Transverse colon (tissue), 4 donors: ENCODE results near the gene CRISPLD2. TPM values are rescaled to one million over a fixed set of nuclear protein-coding genes. Genes with fewer than 3 reads are reported as not detected.
"Not testable (repeated sequence)": the region's sequence is repeated elsewhere in the genome, so short reads cannot be mapped to it uniquely, and the experiment has no call there.

Experiments
- DNase-seq: peaks from one replicate; pipeline ENCODE4 v3.0.0-alpha.2; 2019
- H3K27ac ChIP-seq, 4 donors: fragments of 200-600 bp; sonication (generic); 2 replicates each; pipeline ENCODE4 v1.5.1; 2016 to 2018; ENCODE audit warnings: inconsistent platforms in 4 of 4
- H3K27me3 ChIP-seq: fragments of 200-600 bp; sonication (generic); 2 replicates; pipeline ENCODE4 v1.5.1; 2017; ENCODE audit warnings: inconsistent platforms
- H3K36me3 ChIP-seq, 4 donors: fragments of 200-600 bp; sonication (generic); 2 replicates each; pipeline ENCODE4 v1.5.1; 2017 to 2019; ENCODE audit warnings: inconsistent platforms in 4 of 4
- H3K4me1 ChIP-seq, 4 donors: fragments of 200-600 bp; sonication (generic); 2 replicates each; pipeline ENCODE4 v1.5.1; 2017 to 2020; ENCODE audit warnings: inconsistent platforms in 4 of 4
- H3K4me3 ChIP-seq, 4 donors: fragments of 200-600 bp; sonication (generic); 1 replicate in 1 of 4; 2 replicates in 3 of 4; pipeline versions ENCODE4 v1.5.1 to v1.6.1; 2017 to 2019; ENCODE audit warnings: inconsistent platforms in 4 of 4
- H3K9me3 ChIP-seq, 2 donors: fragments of 200-600 bp; sonication (generic); 2 replicates each; pipeline ENCODE4 v1.5.1; 2017 to 2019; ENCODE audit warnings: inconsistent platforms in 2 of 2
- EP300 ChIP-seq: sonication (generic); formaldehyde crosslinking; IDR thresholded peaks from one replicate; pipeline ENCODE4 v1.6.1; 2017; ENCODE audit warnings: antibody characterized with exemption, low read depth
- POLR2A ChIP-seq: fragments of 450-650 bp; IDR thresholded peaks from one replicate; pipeline ENCODE4 v1.6.1; 2016; ENCODE audit warnings: antibody characterized with exemption, mild to moderate bottlenecking, moderate library complexity
- POLR2AphosphoS5 ChIP-seq, 3 donors: sonication (generic); formaldehyde crosslinking; IDR thresholded peaks; one replicate each; pipeline ENCODE4 v1.6.1; 2016; ENCODE audit warnings: antibody characterized with exemption in 3 of 3
- WGBS, 2 donors: methylation state at CpG; one replicate each; pipeline ENCODE4 v1.1.5; 2018; ENCODE audit warnings: low coverage in 1 of 2; 5-methylcytosine and 5-hydroxymethylcytosine counted together
- in situ Hi-C, 4 donors: fragments of 200-750 bp; cut with MboI; loops; one replicate each; pipeline versions ENCODE4 v1.15.0 to v1.15.1; 2017; ENCODE audit warnings: low sequenced_read_pairs in 3 of 4, low pct_ligation_motif_present in 1 of 4, low pct_unique_long_range_greater_than_20kb in 1 of 4
- intact Hi-C: fragments of 100-400 bp; cut with DNase I; formaldehyde crosslinking; loops from one replicate; pipeline ENCODE4 v1.15.1; 2023; ENCODE audit warnings: low total_unique reads
- total RNA-seq, 4 donors: library from RNA; depleted of rRNA; stranded (reverse); fragments of >200 nt; gene quantifications; one replicate each; pipeline ENCODE4 v1.1.0, GENCODE V29; 2016
- TF ChIP-seq, protein P1 (sequence below), 5 experiments: fragments of 200-600 bp in 3 of 5; fragments of 450-650 bp in 2 of 5; sonication (generic) in 3 of 5; IDR thresholded peaks; 1 replicate in 2 of 5; 2 replicates in 3 of 5; pipeline ENCODE4 v1.5.1; 2016 to 2017; ENCODE audit warnings: antibody characterized with exemption in 5 of 5, inconsistent platforms in 3 of 5, mild to moderate bottlenecking in 2 of 5, moderate library complexity in 1 of 5

CRISPLD2 gene
- total RNA-seq, 4 donors from 2014 or later = 53.4 to 326 (median 71.0) TPM

DNA sequence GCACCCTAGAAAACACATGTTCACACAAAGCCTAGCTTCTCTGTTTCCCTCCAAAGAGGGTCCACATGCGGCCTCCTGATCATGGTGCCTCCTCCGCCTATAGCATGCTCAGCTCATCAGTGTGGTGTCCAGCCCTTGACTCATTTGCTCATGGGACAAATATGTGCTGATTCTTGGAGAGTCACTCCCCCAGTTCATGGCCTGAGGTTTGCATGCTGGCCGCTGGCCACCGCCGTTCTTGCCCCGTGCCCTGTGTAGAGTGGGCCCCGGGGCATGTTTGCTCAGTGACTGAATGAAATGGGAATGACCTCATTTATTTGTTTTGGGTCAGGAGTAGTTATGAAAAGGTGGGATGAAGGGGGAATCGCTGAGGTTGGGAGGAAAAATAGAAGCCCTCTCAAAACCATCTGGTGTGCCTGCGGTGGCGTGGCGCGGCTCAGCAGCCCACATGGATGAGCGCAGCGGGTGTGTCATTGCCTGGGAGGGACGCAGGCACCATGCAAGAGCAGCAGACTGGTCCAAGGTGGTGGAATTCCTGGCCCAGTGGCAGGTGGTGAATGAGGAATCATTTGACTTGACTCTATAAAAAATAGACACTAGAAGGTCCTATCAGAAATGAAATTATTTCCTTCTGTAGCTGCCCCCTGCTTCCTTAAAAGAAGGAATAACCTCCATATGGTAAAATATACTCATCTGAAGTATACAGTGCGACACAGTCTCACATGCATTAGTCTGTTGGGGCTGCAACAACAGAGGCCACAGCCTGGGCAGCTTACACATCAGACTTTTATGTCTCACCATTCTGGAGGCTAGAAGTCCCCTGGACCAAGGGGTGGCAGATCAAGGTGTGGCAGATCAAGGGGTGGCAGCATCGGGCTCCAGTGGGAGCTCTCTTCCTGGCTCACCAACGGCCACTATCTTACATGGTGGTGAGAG lies 31.7 kb downstream of the CRISPLD2 start:
- intact Hi-C loops (no loop called here), in situ Hi-C loops (no loop called here)
- Histone ChIP-seq H3K36me3 (peaks cover 0 to 11% (median 3%) of the 10 kb centered on the region in 4 donors), H3K4me1 (no peaks in the 10 kb centered on the region), H3K27ac (no peak overlapping the region), H3K4me3 (no peak overlapping the region), H3K9me3 (no peaks in the 10 kb centered on the region), H3K27me3 (no peaks in the 10 kb centered on the region)
- WGBS, 2 donors = 76 to 100% methylated on average over 9 to 18 of the region's 18 CpGs
- TF ChIP-seq EP300 = no peak
- TF ChIP-seq, protein P1, sequence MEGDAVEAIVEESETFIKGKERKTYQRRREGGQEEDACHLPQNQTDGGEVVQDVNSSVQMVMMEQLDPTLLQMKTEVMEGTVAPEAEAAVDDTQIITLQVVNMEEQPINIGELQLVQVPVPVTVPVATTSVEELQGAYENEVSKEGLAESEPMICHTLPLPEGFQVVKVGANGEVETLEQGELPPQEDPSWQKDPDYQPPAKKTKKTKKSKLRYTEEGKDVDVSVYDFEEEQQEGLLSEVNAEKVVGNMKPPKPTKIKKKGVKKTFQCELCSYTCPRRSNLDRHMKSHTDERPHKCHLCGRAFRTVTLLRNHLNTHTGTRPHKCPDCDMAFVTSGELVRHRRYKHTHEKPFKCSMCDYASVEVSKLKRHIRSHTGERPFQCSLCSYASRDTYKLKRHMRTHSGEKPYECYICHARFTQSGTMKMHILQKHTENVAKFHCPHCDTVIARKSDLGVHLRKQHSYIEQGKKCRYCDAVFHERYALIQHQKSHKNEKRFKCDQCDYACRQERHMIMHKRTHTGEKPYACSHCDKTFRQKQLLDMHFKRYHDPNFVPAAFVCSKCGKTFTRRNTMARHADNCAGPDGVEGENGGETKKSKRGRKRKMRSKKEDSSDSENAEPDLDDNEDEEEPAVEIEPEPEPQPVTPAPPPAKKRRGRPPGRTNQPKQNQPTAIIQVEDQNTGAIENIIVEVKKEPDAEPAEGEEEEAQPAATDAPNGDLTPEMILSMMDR (IDR thresholded peaks at IDR 0.05) = no peak
- TF ChIP-seq POLR2AphosphoS5 (IDR thresholded peaks at IDR 0.05) = peak in 1 of 3 donors; percentile 2
- DNase-seq = no peak

DNA sequence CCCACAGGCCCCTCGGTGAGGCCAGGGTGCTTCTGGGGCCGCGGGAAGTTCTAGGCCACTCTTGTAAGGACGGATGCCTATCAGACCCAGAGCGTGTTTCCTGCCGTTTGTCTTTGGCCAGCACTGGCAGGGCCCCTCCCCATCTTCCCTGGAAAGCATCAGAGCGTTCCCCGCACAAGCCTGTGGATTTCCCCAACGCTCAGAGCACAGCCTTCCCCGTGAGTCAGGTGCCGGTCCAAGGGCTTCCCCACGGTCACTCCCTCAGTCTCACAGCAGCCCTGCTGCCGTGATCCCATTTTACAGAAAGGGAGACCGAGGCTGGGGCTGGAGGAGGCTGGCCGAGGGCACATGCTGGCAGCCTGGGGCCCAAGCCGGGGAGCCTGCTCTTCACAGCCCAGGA lies 33.7 kb downstream of the CRISPLD2 start:
- Histone ChIP-seq H3K9me3 (no peaks in the 10 kb centered on the region), H3K36me3 (peaks cover 0 to 8% (median 2%) of the 10 kb centered on the region in 4 donors), H3K4me3 (no peak overlapping the region), H3K27me3 (no peaks in the 10 kb centered on the region), H3K4me1 (no peaks in the 10 kb centered on the region), H3K27ac (no peak overlapping the region)
- no peak for DNase-seq
- TF ChIP-seq POLR2AphosphoS5 (IDR thresholded peaks at IDR 0.05) = no peak
- TF ChIP-seq, protein P1 (IDR thresholded peaks at IDR 0.05) = no peak
- TF ChIP-seq POLR2A = no peak
- no peak for TF ChIP-seq EP300
- 78% methylated on average over 16 of the region's 16 CpGs; no CpG with 5 or more reads in 1 of the 2 donors for WGBS, 2 donors
- in situ Hi-C loops (no loop called here), intact Hi-C loops (no loop called here)

DNA sequence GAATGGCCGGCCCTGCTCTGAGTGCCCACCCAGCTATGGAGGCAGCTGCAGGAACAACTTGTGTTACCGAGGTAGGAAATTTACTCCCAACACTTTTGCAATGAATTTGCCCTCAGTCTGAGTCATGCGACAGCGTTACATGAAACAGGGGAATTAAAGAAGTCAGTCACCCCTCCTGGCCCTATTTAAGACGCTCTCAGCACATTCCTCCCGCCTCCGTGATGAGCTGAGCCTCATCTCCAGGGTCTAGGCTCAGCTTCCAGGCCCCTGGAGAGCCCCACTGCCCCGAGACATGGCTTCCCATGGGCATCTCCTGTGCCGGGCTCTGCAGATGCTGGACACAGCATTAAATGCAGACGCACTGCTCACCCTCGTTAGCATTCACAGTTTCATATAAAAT lies 35.0 kb downstream of the CRISPLD2 start:
- in situ Hi-C loops (no loop called here), intact Hi-C loops (no loop called here)
- Histone ChIP-seq H3K9me3 (no peaks in the 10 kb centered on the region), H3K36me3 (peaks cover 0 to 13% (median 2%) of the 10 kb centered on the region in 4 donors), H3K4me3 (no peak overlapping the region), H3K27ac (no peak overlapping the region), H3K27me3 (no peaks in the 10 kb centered on the region), H3K4me1 (no peaks in the 10 kb centered on the region)
- TF ChIP-seq POLR2A (no peak), POLR2AphosphoS5 (IDR thresholded peaks at IDR 0.05) (no peak), EP300 (no peak)
- TF ChIP-seq, protein P1 (IDR thresholded peaks at IDR 0.05) = no peak
- no peak for DNase-seq
- 85% methylated on average over 11 of the region's 11 CpGs; no CpG with 5 or more reads in 1 of the 2 donors for WGBS, 2 donors

DNA sequence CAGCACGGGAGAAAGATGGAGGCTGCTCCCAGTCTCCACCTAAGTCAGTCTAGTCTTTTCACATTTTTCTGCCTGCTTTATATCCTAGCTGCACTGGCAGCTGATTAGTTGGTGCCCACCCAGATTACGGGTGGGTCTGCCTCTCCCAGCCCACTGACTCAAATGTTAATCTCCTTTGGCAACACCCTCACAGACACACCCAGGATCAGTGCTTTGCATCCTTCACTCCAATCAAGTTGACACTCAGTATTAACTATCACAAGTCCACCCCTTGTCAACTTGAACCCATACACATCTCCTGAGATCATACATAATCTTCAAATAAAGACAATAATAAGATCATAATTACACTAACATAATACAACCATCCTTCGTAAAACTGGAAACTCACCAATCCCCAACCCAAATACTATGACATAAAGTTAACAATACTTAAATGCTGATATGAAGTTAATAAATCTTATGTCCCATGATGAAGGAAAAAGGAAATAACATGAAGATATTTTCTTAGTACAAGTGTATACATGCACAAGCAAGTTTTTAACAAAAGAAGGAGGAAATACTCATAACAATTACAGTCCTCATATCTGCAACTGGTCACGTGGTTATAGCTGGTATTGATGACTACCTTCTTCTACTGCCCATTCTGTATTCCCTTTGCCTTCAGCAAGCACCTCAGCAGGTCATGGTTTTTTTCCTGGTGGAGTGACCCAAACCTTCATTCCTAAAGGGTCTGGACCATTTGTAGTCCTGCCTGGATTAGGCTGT lies 35.8 kb downstream of the CRISPLD2 start:
- H3K27me3 ChIP-seq, intact Hi-C loops, H3K4me3 ChIP-seq, H3K9me3 ChIP-seq, in situ Hi-C loops, H3K4me1 ChIP-seq, DNase-seq, H3K27ac ChIP-seq: not testable (repeated sequence)
- H3K36me3 ChIP-seq = peaks cover 0 to 21% (median 2%) of the 10 kb centered on the region in 4 donors
- WGBS, 2 donors = 75 to 81% methylated on average over 3 to 4 of the region's 4 CpGs

DNA sequence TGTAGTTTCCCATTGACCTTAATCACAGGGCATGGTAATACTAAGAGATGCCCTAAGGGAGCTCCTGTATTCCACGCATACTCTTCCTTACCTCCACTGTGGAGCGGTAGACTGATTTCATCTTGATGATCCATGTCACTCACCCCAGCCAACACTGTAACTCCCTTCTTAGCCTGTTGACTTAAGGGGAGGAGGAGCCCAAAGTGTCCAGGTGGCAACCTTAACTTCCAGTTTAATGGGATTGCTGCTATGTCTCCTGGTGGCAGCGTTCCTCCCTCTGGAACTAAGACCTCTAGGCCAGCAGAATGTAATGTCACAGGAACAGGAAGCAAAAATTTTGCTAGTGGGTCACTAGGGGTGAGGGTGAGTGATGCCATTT lies 36.4 kb downstream of the CRISPLD2 start:
- DNase-seq, H3K9me3 ChIP-seq, in situ Hi-C loops, H3K27me3 ChIP-seq, H3K4me3 ChIP-seq, intact Hi-C loops, H3K4me1 ChIP-seq: not testable (repeated sequence)
- Histone ChIP-seq H3K27ac (peak overlapping the region in 1 of 4 donors; percentile 39), H3K36me3 (peaks cover 0 to 22% (median 2%) of the 10 kb centered on the region in 4 donors)
- WGBS, 2 donors = 75 to 81% methylated on average over 2 to 3 of the region's 3 CpGs

DNA sequence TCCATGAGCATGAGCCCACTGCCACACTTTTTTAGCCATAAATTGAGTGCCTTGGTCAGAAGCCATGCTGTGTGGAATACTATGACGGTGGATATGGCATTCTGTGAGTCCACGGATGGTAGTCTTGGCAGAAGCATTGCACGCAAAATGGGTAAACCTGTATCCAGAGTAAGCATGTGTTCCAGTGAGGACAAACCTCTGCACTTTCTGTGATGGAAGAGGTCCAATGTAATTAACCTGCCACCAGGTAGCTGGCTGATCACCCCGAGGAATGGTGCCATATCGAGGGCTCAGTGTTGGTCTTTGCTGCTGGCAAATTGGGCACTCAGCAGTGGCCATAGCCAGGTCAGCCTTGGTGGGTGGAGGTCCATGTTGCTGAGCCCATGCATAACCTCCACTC lies 37.0 kb downstream of the CRISPLD2 start:
- H3K36me3 ChIP-seq = peaks cover 0 to 27% (median 2%) of the 10 kb centered on the region in 4 donors
- not testable (repeated sequence) for H3K4me1 ChIP-seq

More for the DNA sequence above, 37.0 kb downstream of the CRISPLD2 start:
- H3K27ac ChIP-seq = peak overlapping the region in 1 of 4 donors; percentile 39
- H3K9me3 ChIP-seq, intact Hi-C loops, H3K27me3 ChIP-seq, in situ Hi-C loops, H3K4me3 ChIP-seq, DNase-seq: not testable (repeated sequence)
- WGBS, 2 donors = 98% methylated on average over 5 of the region's 5 CpGs; no CpG with 5 or more reads in 1 of the 2 donors
